Stimulated activated CD4-positive, alpha-beta T cell treated with anti-CD3 and anti-CD28 coated beads, Interleukin-15, amount 100 ng/mL, for 24 hours (primary cell): ENCODE results near the gene SFXN5.

Source experiments
- DNase-seq: peaks from one replicate; pipeline ENCODE4 v3.0.0-alpha.2; 2020

SFXN5 gene

GRCh38 chr2:72953528-72953927 lies 118.0 kb downstream of the SFXN5 start:
- no peak for DNase-seq

- no peak for DNase-seq
Observed at GRCh38 chr2:72952961-72953360, 118.6 kb downstream of the SFXN5 start.

GRCh38 chr2:72952110-72952823 lies 119.2 kb downstream of the SFXN5 start:
- no peak for DNase-seq

- no peak for DNase-seq
Observed at GRCh38 chr2:72951303-72952095, 120.0 kb downstream of the SFXN5 start.

- no peak for DNase-seq
Observed at GRCh38 chr2:72950558-72951255, 120.8 kb downstream of the SFXN5 start.

GRCh38 chr2:72949642-72950041 lies 121.9 kb downstream of the SFXN5 start:
- DNase-seq = no peak

GRCh38 chr2:72949045-72949444 lies 122.5 kb downstream of the SFXN5 start:
- no peak for DNase-seq

GRCh38 chr2:72947952-72948830 lies 123.3 kb downstream of the SFXN5 start:
- DNase-seq = no peak

DNA sequence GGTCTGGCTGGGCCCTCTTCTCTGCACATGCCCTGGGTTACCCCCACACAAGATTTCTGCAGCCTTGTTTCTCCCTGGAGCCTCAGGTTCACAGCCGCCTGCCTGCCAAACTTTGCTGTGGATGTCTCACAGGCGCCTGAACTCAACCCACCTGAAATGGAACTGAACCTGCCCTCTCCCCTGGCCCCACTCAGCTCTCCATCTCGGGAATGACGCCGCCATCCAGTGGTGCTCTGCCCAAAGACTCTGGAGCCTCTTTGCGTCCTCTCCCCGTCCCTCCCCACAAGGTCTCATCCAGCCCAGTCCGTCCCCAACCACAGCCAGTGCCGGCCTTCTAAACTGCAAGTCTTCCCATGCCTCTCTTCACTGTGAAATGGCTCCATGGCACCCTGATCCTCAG lies 125.0 kb downstream of the SFXN5 start:
- DNase-seq = no peak

DNA sequence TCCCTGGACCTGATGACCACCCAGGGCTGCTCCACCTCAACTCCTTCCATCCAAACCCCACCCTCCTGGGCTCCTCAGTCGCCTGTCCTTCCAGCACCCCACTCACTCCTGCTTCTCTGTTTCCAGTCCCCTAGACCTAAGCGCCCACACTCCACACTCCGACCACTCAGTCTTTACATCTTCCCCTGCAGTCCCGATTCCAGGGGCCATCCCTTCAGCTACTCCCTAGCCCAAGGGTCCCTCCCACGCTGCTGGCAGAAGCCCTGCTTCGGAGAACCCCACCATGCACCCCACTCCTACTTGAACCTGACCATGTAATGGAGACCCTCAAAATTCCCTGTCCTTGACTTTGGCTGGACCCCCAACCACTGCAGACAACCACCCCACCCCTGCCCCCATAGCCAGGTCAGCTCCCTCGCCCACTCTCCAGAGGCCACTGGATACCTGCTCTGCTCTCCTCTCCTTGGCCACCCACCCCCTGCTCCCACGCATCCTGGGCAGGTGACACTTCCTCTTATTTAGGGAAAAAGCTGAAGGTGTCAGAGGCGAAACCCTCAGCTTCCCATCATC lies 126.0 kb downstream of the SFXN5 start:
- no peak for DNase-seq

DNA sequence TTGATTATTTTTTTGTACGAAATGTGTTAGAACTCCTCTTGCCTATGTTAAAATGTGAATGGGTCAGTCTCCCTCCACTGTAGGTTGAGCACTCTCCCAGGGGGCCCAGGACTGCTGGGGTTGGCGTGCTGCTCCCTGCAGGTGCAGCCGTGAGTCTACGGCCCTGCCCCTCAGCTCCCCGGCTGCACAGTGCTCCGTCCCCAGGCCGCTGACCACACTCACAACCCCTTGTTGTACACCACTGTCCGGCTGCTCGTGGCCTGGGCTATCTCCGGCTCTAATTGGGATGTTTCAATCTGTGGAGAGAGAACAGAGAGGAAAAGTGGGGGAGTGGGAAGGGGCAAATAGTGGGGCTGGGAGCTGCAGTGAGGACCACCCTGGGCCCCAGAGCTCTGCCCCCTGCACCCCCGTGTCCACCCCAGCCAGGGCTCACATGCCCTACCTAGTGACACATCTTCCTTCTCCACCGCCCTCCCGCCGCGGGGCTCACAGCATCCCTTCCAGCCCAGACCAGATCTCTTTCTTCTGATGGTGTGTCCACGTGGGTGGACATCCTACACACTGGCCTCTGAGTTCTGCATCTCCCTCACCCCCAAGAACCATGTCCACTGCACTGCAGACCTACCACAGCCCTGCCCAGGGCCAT lies 126.6 kb downstream of the SFXN5 start:
- DNase-seq = no peak

DNA sequence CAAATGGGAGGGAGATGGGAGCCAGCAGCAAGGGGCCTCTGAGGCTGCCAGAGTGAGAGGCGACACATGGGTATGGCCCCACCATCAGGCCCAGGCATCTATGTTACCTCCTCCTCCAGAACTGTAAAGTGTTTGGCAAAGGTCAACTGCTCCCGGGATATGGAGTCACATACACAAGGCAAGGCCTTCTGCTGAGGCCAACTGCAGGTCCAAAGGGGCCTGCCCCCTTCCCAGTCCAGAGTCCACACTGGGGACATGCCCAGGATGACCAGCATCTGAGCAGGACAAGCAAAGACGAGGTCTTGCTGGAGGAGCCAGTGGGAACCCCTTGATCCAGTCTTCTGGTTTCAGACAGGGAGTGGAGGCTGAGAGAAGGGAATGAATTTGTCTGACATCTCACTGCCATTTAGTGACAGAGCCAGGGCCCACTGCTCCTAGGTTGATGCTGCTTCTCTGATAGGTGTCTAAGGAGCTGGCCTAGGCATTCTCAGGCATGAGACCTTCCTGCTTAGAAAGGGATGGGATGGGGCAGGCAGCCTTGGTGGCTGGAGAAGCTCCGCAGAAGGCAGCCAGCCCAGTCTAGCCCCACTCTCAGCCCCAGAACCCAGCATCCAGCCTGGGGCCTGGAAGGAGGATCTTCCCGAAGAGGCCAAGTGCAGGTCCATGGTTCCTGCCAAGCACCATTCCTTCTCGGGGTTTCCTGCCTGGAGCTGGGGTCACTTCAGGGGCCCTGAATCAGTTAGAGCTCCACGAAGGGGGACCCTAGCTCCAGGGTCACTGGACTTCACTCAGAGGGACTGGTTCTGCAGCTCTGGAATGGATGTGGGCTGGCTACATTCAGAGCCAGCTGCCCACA lies 127.7 kb downstream of the SFXN5 start:
- no peak for DNase-seq

DNA sequence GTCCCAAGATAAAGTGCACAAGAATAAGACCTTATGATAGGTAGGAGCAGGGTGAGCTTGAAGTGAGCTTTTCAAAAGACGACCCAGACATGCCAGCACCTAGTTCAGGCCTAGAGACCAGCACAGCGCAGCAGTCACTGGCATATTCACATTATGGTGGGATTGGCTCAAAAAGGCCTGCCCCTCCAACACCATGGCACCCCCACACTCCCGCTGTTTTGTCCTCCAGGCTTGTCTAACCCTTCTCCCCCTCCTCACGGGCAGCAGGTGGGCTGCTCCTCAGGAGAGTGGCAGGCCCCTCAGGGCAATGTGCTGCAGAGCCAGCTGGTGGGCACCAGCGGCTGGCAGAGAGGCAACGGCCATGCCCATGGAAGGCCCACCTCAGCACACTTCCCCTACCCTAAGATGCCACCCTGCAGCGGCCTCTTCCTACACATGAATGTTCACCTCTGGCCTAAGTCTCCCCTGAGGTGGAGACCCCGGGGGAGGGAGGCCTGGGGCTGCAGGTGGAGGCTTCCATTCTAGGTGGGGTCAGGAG lies 128.6 kb downstream of the SFXN5 start:
- no peak for DNase-seq

GRCh38 chr2:72942293-72942692 lies 129.2 kb downstream of the SFXN5 start:
- DNase-seq = no peak

- no peak for DNase-seq
Observed at GRCh38 chr2:72940786-72941185, 130.7 kb downstream of the SFXN5 start.

GRCh38 chr2:72940361-72940760 lies 131.2 kb downstream of the SFXN5 start:
- no peak for DNase-seq

GRCh38 chr2:72938455-72938854 lies 133.1 kb downstream of the SFXN5 start:
- DNase-seq = no peak

GRCh38 chr2:72937356-72937669 lies 134.2 kb downstream of the SFXN5 start:
- DNase-seq = no peak

DNA sequence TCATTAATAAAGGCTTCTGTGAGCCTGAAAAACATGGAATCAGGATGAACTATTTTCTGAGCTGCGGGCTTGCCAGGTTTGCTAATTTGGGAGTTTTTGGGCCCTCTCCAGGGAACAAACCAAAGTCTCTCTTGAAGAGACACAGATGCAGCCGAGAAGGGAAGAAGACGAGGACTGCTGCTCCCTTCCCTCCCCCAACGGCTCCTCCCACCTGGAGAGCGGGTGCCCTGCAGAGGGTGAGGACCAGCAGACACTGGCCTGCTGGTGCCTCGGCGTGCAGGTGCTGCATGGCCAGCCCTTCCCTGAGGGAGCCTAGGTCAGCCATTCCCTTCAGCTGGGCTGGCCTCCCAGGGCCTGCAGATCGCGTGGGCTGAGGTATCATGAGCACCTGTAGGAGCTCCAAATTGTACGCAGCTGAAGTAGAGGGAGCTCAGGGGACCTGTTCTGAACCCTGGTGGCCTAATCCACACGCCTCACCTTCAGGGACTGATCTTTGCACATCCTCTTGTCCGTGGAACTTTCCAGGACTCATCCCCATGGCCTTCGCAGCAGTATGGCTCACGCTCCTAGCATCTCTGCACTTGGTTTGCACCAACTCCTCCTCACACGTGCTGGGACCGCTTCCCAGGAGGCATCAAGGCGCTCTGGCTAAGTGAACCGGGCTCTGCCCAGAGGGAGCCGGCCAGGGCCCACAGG lies 134.7 kb downstream of the SFXN5 start:
- DNase-seq = no peak

- DNase-seq = no peak
Observed at GRCh38 chr2:72935611-72935957, 135.9 kb downstream of the SFXN5 start.
